Epithelial cell of prostate (primary cell): ENCODE results near the gene LTB.
"Not testable (repeated sequence)": the region's sequence is repeated elsewhere in the genome, so short reads cannot be mapped to it uniquely, and the experiment has no call there.

Experiments used
- DNase-seq: peaks from one replicate; pipeline ENCODE4 v3.0.0-alpha.2; 2011; ENCODE audit warnings: low read depth, low spot score
- H3K27ac ChIP-seq: fragments of 450-650 bp; 2 replicates; pipeline ENCODE4 v1.5.1; 2017; ENCODE audit warnings: mild to moderate bottlenecking

The LTB gene

GRCh38 chr6:31609519-31610406, 27.5 kb upstream of the LTB start:
- no peak overlapping the region for H3K27ac ChIP-seq
- no peak for DNase-seq

- H3K27ac ChIP-seq = no peak overlapping the region
- no peak for DNase-seq
Observed at GRCh38 chr6:31607317-31607716, 25.1 kb upstream of the LTB start.

GRCh38 chr6:31597006-31597405, 14.8 kb upstream of the LTB start:
- no peak overlapping the region for H3K27ac ChIP-seq
- DNase-seq = no peak

DNA sequence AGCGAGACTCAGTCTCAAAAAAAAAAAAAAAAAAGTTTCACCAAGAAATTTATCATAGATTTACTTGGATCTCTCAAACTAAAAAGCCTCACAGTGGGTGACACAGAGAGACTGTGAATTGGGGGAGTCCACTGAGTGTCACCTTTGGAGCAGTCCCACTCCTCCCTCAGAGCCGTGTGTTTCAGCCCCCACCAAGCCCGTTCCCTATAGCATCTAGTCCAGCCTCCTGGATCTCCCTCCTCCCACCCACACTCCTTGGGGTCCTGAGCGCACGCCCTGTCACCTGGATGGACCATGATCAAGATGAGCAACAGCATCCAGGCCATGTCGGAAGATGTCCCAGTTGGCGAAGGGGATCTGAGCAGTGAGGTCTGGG, 10.2 kb upstream of the LTB start:
- DNase-seq = no peak
- H3K27ac ChIP-seq = no peak overlapping the region

- not testable (repeated sequence) for H3K27ac ChIP-seq, DNase-seq
Observed at GRCh38 chr6:31590691-31591090, 8.5 kb upstream of the LTB start.

GRCh38 chr6:31588871-31589650, 6.8 kb upstream of the LTB start:
- no peak overlapping the region for H3K27ac ChIP-seq
- no peak for DNase-seq

- DNase-seq = no peak
- H3K27ac ChIP-seq = no peak overlapping the region
Observed at GRCh38 chr6:31587791-31588777, 5.9 kb upstream of the LTB start.

DNA sequence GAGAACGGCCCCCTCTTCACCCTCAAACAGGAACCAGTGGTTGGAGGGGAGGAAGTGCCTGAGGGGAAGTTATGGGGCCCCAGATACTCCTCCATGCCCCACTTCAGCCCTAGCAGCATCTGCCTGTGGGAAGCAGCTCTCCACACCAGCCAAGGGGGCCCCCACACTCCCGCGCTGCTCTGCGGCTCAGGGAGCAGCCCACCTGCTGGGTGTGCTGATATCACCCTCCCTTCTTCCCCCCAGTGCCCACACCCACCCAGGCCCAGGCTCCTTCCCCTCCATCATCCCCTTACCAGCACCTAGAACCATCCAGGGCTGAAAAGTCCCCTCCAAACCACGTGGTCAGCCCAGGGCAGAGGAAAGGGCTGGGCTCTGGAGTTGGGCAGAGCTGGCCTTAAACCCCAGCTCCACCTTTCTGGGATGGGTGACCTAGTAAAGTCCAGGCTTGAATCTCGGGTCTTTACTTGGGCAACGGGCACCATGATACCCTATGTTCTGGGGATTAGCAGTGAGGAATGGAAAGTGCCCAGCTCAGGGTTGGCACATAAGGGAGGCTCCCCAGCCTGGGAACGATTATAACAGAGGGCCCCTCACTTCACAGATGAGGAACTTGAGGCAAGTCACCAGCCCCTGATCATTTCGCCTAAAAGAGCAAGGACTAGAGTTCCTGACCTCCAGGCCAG, 4.5 kb upstream of the LTB start:
- no peak overlapping the region for H3K27ac ChIP-seq
- DNase-seq = no peak

GRCh38 chr6:31586008-31586407, 3.8 kb upstream of the LTB start, which contains the start of gene LST1:
LST1 (plus strand) TSS chr6:31586277; CDS start chr6:31587300, 1,023 bp downstream.
- DNase-seq = no peak
- H3K27ac ChIP-seq = no peak within 1 kb of the TSS

DNA sequence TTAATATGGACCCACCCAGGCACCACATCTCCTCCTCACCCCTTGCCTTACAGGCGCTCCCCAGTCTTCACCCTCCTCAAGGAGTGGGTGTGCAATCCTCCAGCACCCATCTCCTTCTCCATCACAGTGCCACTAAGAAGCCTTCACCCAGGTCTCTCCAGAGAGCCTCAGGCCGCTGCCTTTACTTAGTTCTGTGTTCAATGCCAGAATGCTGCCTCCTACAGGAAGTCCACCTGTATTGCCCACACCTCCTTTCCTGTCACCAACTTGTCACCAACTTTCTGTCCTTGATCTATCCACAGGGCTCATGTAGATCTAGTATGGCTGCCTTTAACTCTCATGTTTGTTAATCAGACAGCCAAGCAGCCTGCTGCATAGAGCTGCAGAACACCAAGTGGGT, 3.3 kb upstream of the LTB start:
- DNase-seq = no peak
- H3K27ac ChIP-seq = no peak overlapping the region

DNA sequence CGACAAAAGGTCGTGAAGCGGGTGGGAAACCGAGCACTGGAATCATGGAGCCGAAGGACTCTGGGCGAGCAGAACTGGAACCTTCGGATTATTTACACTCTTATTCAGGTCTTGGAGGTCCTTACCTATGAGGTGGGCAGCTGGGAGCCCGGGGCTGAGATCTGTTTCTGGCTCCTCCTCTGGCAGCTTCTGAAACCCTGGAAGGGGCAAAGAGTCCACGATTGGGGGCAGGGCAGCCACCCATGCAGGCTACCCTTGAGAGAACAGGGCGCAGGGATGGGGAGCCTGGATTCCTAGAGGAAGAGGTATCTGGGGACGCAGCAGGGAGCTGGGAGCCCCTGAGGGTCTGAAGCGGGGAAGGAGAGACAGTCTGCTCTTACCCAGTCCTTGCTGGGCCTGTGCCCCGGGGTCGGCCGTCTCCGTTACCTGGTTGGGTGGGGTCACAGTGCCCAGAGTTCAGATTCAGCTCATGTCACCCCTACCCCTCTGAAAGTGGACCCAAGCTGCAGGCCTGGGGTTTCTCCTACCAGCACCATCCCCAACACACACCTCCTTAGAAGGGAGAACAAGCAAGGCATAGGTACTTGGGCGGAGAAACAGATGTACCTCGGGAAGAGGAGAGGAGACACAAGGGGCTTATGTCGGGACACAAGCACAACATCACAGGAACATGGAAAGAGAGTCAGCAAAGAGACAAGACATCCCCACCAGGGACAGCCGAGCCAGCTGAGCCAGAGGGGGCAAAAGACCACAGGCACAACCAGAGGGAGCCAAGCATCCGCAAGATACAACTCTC, 592 bp downstream of the LTB start:
- DNase-seq = no peak
- H3K27ac ChIP-seq = no peak overlapping the region

DNA sequence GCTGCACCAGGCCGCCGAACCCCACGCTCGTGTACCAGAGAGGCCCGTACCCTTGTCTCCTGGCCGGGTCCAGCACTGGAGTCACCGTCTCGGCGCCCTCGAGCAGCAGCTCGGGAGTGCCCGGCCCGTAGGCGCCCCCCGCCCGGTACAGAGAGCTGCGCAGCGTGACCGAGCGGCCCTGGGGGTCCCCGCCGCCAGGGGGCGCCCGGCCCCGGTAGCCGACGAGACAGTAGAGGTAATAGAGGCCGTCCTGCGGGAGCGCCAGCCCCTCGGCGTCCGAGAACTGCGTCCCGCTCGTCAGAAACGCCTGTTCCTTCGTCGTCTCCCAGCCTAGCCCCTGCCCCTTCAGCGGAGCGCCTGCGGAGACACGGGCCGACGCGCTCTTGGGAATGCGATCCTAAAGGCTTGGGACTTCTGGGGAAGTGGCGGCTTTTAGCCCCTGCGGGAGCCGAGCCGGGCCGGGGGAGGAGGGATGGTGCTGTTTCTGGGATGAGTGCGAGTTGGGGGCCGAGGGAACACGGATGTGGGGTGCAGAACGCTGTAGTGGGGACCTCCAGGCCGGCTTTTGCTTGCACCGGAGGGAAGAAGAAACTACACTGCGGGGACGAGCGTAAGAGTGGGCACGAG, 1.3 kb downstream of the LTB start:
- DNase-seq = no peak
- no peak overlapping the region for H3K27ac ChIP-seq

DNA sequence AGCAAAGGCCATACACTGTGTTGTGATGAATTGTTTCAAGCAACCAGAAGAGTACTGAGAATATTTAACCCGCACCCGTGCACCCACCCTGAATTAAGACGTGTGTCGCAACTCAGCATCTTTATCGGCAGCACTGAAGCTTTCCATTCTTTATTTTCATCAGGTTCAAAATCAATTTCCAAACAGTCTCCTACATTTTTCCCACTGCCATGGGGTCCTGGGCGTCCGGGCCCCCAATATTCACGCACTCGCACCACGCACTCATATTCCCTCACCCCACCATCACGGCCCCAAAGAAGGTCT, 1.8 kb downstream of the LTB start:
- no peak overlapping the region for H3K27ac ChIP-seq
- no peak for DNase-seq

DNA sequence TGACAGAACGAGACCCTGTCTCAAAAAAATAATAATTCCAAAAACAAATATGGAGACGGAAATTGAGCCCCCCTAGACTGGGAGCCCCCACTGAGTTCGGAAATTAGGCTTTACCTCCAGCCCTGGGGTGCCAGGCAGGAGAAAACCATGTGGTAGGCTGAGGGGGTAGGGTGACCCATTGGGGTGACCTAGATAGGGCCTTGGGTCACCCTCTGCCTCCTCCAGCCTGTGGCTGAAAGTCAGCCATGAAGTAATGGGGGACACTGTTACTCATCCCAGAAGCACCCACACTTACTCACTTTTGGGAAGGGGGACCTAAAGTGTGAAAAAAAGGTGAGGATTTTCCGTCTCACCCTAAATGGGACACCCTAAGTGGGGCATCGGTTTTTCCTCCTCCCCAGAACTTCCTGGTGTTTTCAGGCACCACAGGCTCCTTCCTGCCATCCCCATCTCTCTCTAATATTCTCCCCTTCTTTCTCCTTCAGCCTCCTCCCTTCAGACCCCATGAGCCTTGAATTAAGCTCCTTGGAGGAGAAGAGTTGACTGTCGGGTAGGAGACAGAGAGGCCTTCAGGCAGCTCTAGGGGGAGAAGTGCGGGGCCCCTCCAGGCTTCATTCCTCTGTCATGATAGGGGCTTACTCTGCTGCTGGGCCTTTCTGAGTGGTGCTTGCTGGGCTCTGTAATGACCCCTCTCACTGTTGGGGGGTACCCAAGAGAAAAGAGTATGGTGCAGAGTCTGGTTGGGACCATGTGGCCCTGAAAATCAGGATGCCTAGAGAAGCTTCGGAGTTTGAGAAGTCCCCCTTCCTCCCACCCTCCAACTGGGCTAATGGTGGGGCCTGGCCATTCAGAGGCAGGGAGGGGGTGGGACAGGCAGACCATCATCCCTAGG, 2.4 kb downstream of the LTB start:
- DNase-seq = no peak
- H3K27ac ChIP-seq = no peak overlapping the region

GRCh38 chr6:31579119-31579505, 3.1 kb downstream of the LTB start:
- H3K27ac ChIP-seq = no peak overlapping the region
- DNase-seq = no peak

GRCh38 chr6:31578184-31579118, 3.8 kb downstream of the LTB start:
- H3K27ac ChIP-seq = no peak overlapping the region
- no peak for DNase-seq

GRCh38 chr6:31577579-31577966, 4.7 kb downstream of the LTB start:
- H3K27ac ChIP-seq = no peak overlapping the region
- no peak for DNase-seq
